K562 (cell line): ENCODE measurements around the gene EXOC4. TPM values are rescaled to one million over a fixed set of nuclear protein-coding genes. Genes with fewer than 3 reads are reported as not detected.

Source experiments
- ATAC-seq: fragments of 200-7000 bp; cut with Tn5 transposase; 3 replicates; pipeline ENCODE4 v1.9.1; 2020; ENCODE audit warnings: moderate library complexity
- BruUV-seq: library from RNA; stranded (reverse); fragments of 400-500 nt; replicated peaks from 2 replicates; lab custom pipeline; 2021; lab: Mats Ljungman, UMichigan
- CTCF ChIA-PET: fragments of 300-600 bp; formaldehyde crosslinking; extraction: SDS; loops from one replicate; lab custom pipeline; 2021; ENCODE audit warnings: low intra/inter-chr PET ratio; lab: Yijun Ruan, JAX
- POLR2A ChIA-PET: fragments of 300-600, 350-650 bp; sonication (Branson Sonifier 250); formaldehyde crosslinking; extraction: SDS; loops from one replicate; lab custom pipeline; 2021; ENCODE audit warnings: antibody characterized with exemption, inconsistent platforms; lab: Yijun Ruan, JAX
- DNase-seq, 4 experiments: peaks; one replicate each; pipeline versions ENCODE4 v3.0.0 to v3.0.0-alpha.2; 2011 to 2018; ENCODE audit warnings: low spot score in 3 of 4, mixed read lengths in 3 of 4; ENCODE audit errors: extremely low read depth in 1 of 4
- FAIRE-seq: peaks from 2 replicates; lab custom pipeline; 2011; peaks lifted over from hg19 to GRCh38; lab: Jason Lieb, UNC
- H2AFZ ChIP-seq: 2 replicates; pipeline ENCODE4 v1.6.0; 2011; ENCODE audit warnings: low read depth, low read length, control low read depth, inconsistent platforms
- H3K27ac ChIP-seq: fragments of 200-600 bp; 3 replicates; pipeline ENCODE4 v1.8.0; 2011; ENCODE audit warnings: low read depth, mild to moderate bottlenecking, control low read depth, inconsistent platforms, low read length, moderate library complexity, mixed read lengths; ENCODE audit errors: extremely low read depth
- H3K27me3 ChIP-seq, 2 experiments: fragments of 300-600 bp in 1 of 2; 2 replicates in 1 of 2; 3 replicates in 1 of 2; pipeline versions ENCODE4 v1.6.0 to v1.8.0; 2011; ENCODE audit warnings: inconsistent platforms in 2 of 2, low read length in 2 of 2, mild to moderate bottlenecking in 1 of 2, mixed read lengths in 1 of 2, moderate library complexity in 1 of 2; ENCODE audit not compliant: control insufficient read depth in 2 of 2, insufficient read depth in 2 of 2
- H3K36me3 ChIP-seq: fragments of 300-600 bp; 3 replicates; pipeline ENCODE4 v1.8.0; 2011; ENCODE audit warnings: mild to moderate bottlenecking, low read length, inconsistent platforms; ENCODE audit not compliant: control insufficient read depth, insufficient read depth
- H3K4me1 ChIP-seq, 2 experiments: fragments of 200-600 bp in 1 of 2; replicated peaks in 1 of 2; 2 replicates in 1 of 2; 3 replicates in 1 of 2; pipeline versions ENCODE4 v1.5.1 to v1.8.0; 2011; ENCODE audit warnings: inconsistent platforms in 2 of 2, low read length in 2 of 2, mild to moderate bottlenecking in 1 of 2, mixed read lengths in 1 of 2, moderate library complexity in 1 of 2; ENCODE audit not compliant: control insufficient read depth in 2 of 2, insufficient read depth in 2 of 2
- H3K4me2 ChIP-seq: 2 replicates; pipeline ENCODE4 v1.6.1; 2011; ENCODE audit warnings: low read length, control low read depth, inconsistent platforms, mixed read lengths; ENCODE audit not compliant: insufficient read depth
- H3K4me3 ChIP-seq: fragments of 200-600 bp; sonication (generic), shearing (Covaris generic); 2 replicates; pipeline ENCODE4 v1.5.1; 2016; ENCODE audit warnings: control low read depth, inconsistent platforms
- H3K79me2 ChIP-seq: fragments of 200-600 bp; 3 replicates; pipeline ENCODE4 v1.8.0; 2011; ENCODE audit warnings: low read length, inconsistent platforms; ENCODE audit not compliant: control insufficient read depth, insufficient read depth
- H3K9ac ChIP-seq, 2 experiments: 2 replicates each; pipeline versions ENCODE4 v1.6.0 to v1.6.1; 2011; ENCODE audit warnings: low read depth in 2 of 2, low read length in 2 of 2, control low read depth in 1 of 2, inconsistent platforms in 1 of 2, mild to moderate bottlenecking in 1 of 2, mixed read lengths in 1 of 2; ENCODE audit not compliant: insufficient read depth in 1 of 2
- H3K9me1 ChIP-seq: one replicate; pipeline ENCODE4 v1.6.0; 2011; ENCODE audit warnings: inconsistent platforms, mild to moderate bottlenecking, low read length, moderate library complexity; ENCODE audit not compliant: control insufficient read depth, insufficient read depth
- H3K9me3 ChIP-seq: replicated peaks from 2 replicates; pipeline ENCODE4 v1.5.1; 2011; ENCODE audit warnings: low read depth, low read length, inconsistent platforms; ENCODE audit not compliant: control insufficient read depth, insufficient read depth
- H4K20me1 ChIP-seq: replicated peaks from 2 replicates; pipeline ENCODE4 v1.6.1; 2011; ENCODE audit warnings: low read length, inconsistent platforms, mixed read lengths; ENCODE audit not compliant: control insufficient read depth, insufficient read depth
- DNMT1 ChIP-seq: fragments of 450-650 bp; IDR thresholded peaks from 2 replicates; pipeline ENCODE4 v1.6.1; 2016; ENCODE audit warnings: antibody characterized with exemption, mild to moderate bottlenecking
- NCOA6 ChIP-seq: fragments of 450-650 bp; IDR thresholded peaks from 2 replicates; pipeline ENCODE4 v1.6.1; 2017; ENCODE audit warnings: mild to moderate bottlenecking
- RBM17 ChIP-seq: fragments of 200-400 bp; formaldehyde crosslinking; IDR thresholded peaks from 2 replicates; pipeline ENCODE4 v1.6.1; 2017; ENCODE audit warnings: low read depth, mild to moderate bottlenecking, low read length, borderline replicate concordance
- RBM22 ChIP-seq: fragments of 200-400 bp; formaldehyde crosslinking; IDR thresholded peaks from 2 replicates; pipeline ENCODE4 v1.6.1; 2018; ENCODE audit warnings: low read length, low read depth; ENCODE audit not compliant: poor library complexity, severe bottlenecking
- WGBS: fragments of 100-300 bp; shearing (Covaris generic); methylation state at CpG from one replicate; pipeline ENCODE4 v1.1.6; 2016; ENCODE audit warnings: low coverage, mixed read lengths; ENCODE audit not compliant: insufficient coverage; ENCODE audit errors: missing lambda C conversion rate; 5-methylcytosine and 5-hydroxymethylcytosine counted together
- in situ Hi-C: fragments of 300-500 bp; cut with MboI; formaldehyde crosslinking; loops from 4 replicates; pipeline ENCODE4 v1.15.0; 2018; ENCODE audit warnings: inconsistent platforms, mixed read lengths
- intact Hi-C: fragments of 100-400 bp; cut with micrococcal nuclease; formaldehyde crosslinking; loops from 2 replicates; pipeline ENCODE4 v1.14.2; 2022
- polyA plus RNA-seq, 8 experiments: library from polyadenylated mRNA; depleted of rRNA in 4 of 8; stranded (reverse) in 5 of 8; unstranded in 3 of 8; fragments of >200 nt; fragmentation: Nextera tagmentation in 2 of 8; fragmentation: Illumina TruSeq in 1 of 8; extraction: Ambion mirVana in 2 of 8; extraction: Trizol in 1 of 8; gene quantifications; 2 replicates each; pipeline versions ENCODE4 v1.2.1 to v1.2.3, GENCODE V29; 2011 to 2014; ENCODE audit warnings: inconsistent platforms in 1 of 8, missing spikeins in 1 of 8
- total RNA-seq, 7 experiments: library from RNA; depleted of rRNA in 6 of 7; stranded (reverse); fragments of >200 nt in 6 of 7; fragmentation: Illumina TruSeq in 2 of 7; extraction: Trizol in 2 of 7; gene quantifications; 2 replicates each; pipeline versions ENCODE4 v1.2.1 to v1.2.3, GENCODE V29; 2011 to 2021; ENCODE audit warnings: low replicate concordance in 1 of 7
- TF ChIP-seq, protein P1 (sequence below): fragments of 200-600 bp; sonication (generic); IDR thresholded peaks from one replicate; pipeline ENCODE4 v1.6.1; 2012; ENCODE audit warnings: mild to moderate bottlenecking, low read depth, low read length, inconsistent platforms

Gene EXOC4
- total and polyA plus RNA-seq, 9 of the 15 experiments (the other 6 are each of a cell fraction or from before 2014, with no cell fraction given), result 18.5 to 73.1 (median 46.6) TPM

DNA sequence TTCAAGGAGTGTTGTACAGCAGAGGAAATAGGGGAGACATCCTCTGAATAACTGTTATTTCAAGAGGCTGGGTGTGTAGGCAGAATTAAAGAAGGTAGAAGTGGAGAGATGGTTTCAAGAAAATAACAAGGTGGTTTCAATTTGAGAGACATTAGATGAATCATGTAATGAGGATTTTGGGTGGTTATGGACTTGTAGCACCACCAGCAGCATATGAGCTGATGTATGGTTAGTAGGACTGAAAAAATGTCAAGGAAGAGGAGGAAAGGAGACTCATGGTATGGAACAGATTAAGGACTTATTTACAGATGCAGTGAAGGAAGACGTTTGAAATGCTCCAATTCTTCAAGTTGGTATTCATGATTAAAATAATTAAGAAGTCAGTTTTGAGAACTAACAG, 166.2 kb downstream of the EXOC4 start:
- intact Hi-C loops, result no loop called here
- TF ChIP-seq RBM17, result no peak
- TF ChIP-seq, all 486 proteins: peak for 0
- Histone ChIP-seq H3K9me3 (no peaks in the 10 kb centered on the region), H2AFZ (no peak overlapping the region), H3K4me2 (no peak overlapping the region), H3K4me3 (no peak overlapping the region), H3K27ac (no peak overlapping the region), H3K9ac (no peak overlapping the region), H3K79me2 (no peaks in the 10 kb centered on the region), H3K27me3 (no peaks in the 10 kb centered on the region), H3K4me1 (peaks cover 0 to 4% of the 10 kb centered on the region in 2 experiments; a peak in 1 of 5 replicates), H3K9me1 (no peaks in the 10 kb centered on the region), H4K20me1 (no peaks in the 10 kb centered on the region), H3K36me3 (no peaks in the 10 kb centered on the region)
- ATAC-seq, result no peak
- no TSS peak for BruUV-seq
- ChIA-PET CTCF (no interaction called here), POLR2A (no interaction called here)
- no peak for DNase-seq
- in situ Hi-C loops, result no loop called here
- FAIRE-seq, result no peak
- 13% methylated on average over 1 of the region's 1 CpG for WGBS

DNA sequence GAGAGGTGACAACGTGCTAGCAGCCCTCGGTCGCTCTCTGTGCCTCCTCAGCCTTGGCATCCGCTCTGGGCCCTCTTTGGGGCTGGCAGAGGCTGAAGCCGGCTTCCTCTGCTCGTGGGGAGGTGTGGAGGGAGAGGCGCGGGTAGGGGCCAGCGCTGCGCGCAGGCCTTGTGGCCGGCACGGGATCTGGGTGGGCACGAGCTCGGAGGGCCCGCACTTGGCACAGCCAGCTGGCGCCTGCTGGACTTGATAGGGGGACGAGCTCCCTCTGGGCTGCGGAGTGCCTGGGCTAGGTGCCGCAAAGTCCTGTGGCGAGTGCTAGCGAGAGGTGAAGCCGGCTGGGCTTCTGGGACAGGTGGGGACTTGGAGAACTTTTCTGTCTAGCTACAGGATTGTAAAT, 170.7 kb downstream of the EXOC4 start:
- Histone ChIP-seq H3K27ac (no peak overlapping the region), H3K36me3 (no peaks in the 10 kb centered on the region), H3K79me2 (no peaks in the 10 kb centered on the region), H3K4me3 (no peak overlapping the region)
- intact Hi-C loops, result no loop called here
- BruUV-seq, result no TSS peak
- no peak for DNase-seq
- in situ Hi-C loops, result no loop called here
- 95% methylated on average over 23 of the region's 23 CpGs for WGBS
- TF ChIP-seq NCOA6 (no peak), DNMT1 (no peak), RBM22 (peak; percentile 65)
- TF ChIP-seq, protein P1, sequence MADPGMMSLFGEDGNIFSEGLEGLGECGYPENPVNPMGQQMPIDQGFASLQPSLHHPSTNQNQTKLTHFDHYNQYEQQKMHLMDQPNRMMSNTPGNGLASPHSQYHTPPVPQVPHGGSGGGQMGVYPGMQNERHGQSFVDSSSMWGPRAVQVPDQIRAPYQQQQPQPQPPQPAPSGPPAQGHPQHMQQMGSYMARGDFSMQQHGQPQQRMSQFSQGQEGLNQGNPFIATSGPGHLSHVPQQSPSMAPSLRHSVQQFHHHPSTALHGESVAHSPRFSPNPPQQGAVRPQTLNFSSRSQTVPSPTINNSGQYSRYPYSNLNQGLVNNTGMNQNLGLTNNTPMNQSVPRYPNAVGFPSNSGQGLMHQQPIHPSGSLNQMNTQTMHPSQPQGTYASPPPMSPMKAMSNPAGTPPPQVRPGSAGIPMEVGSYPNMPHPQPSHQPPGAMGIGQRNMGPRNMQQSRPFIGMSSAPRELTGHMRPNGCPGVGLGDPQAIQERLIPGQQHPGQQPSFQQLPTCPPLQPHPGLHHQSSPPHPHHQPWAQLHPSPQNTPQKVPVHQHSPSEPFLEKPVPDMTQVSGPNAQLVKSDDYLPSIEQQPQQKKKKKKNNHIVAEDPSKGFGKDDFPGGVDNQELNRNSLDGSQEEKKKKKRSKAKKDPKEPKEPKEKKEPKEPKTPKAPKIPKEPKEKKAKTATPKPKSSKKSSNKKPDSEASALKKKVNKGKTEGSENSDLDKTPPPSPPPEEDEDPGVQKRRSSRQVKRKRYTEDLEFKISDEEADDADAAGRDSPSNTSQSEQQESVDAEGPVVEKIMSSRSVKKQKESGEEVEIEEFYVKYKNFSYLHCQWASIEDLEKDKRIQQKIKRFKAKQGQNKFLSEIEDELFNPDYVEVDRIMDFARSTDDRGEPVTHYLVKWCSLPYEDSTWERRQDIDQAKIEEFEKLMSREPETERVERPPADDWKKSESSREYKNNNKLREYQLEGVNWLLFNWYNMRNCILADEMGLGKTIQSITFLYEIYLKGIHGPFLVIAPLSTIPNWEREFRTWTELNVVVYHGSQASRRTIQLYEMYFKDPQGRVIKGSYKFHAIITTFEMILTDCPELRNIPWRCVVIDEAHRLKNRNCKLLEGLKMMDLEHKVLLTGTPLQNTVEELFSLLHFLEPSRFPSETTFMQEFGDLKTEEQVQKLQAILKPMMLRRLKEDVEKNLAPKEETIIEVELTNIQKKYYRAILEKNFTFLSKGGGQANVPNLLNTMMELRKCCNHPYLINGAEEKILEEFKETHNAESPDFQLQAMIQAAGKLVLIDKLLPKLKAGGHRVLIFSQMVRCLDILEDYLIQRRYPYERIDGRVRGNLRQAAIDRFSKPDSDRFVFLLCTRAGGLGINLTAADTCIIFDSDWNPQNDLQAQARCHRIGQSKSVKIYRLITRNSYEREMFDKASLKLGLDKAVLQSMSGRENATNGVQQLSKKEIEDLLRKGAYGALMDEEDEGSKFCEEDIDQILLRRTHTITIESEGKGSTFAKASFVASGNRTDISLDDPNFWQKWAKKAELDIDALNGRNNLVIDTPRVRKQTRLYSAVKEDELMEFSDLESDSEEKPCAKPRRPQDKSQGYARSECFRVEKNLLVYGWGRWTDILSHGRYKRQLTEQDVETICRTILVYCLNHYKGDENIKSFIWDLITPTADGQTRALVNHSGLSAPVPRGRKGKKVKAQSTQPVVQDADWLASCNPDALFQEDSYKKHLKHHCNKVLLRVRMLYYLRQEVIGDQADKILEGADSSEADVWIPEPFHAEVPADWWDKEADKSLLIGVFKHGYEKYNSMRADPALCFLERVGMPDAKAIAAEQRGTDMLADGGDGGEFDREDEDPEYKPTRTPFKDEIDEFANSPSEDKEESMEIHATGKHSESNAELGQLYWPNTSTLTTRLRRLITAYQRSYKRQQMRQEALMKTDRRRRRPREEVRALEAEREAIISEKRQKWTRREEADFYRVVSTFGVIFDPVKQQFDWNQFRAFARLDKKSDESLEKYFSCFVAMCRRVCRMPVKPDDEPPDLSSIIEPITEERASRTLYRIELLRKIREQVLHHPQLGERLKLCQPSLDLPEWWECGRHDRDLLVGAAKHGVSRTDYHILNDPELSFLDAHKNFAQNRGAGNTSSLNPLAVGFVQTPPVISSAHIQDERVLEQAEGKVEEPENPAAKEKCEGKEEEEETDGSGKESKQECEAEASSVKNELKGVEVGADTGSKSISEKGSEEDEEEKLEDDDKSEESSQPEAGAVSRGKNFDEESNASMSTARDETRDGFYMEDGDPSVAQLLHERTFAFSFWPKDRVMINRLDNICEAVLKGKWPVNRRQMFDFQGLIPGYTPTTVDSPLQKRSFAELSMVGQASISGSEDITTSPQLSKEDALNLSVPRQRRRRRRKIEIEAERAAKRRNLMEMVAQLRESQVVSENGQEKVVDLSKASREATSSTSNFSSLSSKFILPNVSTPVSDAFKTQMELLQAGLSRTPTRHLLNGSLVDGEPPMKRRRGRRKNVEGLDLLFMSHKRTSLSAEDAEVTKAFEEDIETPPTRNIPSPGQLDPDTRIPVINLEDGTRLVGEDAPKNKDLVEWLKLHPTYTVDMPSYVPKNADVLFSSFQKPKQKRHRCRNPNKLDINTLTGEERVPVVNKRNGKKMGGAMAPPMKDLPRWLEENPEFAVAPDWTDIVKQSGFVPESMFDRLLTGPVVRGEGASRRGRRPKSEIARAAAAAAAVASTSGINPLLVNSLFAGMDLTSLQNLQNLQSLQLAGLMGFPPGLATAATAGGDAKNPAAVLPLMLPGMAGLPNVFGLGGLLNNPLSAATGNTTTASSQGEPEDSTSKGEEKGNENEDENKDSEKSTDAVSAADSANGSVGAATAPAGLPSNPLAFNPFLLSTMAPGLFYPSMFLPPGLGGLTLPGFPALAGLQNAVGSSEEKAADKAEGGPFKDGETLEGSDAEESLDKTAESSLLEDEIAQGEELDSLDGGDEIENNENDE, result no peak
- TF ChIP-seq, all 486 proteins: peak for 1
- Histone ChIP-seq H3K27me3 (no peaks in the 10 kb centered on the region), H3K9me1 (no peaks in the 10 kb centered on the region), H3K9me3 (no peaks in the 10 kb centered on the region), H4K20me1 (no peaks in the 10 kb centered on the region), H3K9ac (no peak overlapping the region), H2AFZ (no peak overlapping the region), H3K4me1 (peaks cover 0 to 4% of the 10 kb centered on the region in 2 experiments; a peak in 1 of 5 replicates), H3K4me2 (no peak overlapping the region)
- POLR2A ChIA-PET, result interaction anchor here (0.6 kb wide), 1 partner anchor 170 kb away, joined by 3 read pairs; no protein-coding TSS in a partner anchor
- FAIRE-seq, result no peak
- CTCF ChIA-PET, result no interaction called here
- ATAC-seq, result no peak
